Measurements from ENCODE around the gene MMP24OS.

- no peak for TF ChIP-seq FOXM1 (IDR thresholded peaks at IDR 0.05; ENCODE audit: borderline replicate concordance)
- TF ChIP-seq FOXA1 (IDR thresholded peaks at IDR 0.05): no peak
- no peak for TF ChIP-seq SP1 (IDR thresholded peaks at IDR 0.05)
- no peak for TF ChIP-seq NFRKB (IDR thresholded peaks at IDR 0.05)
- no peak for TF ChIP-seq ARNT (IDR thresholded peaks at IDR 0.05)
- no peak for TF ChIP-seq ELF4 (IDR thresholded peaks at IDR 0.05)
- TF ChIP-seq HDGF (IDR thresholded peaks at IDR 0.05; ENCODE audit: borderline replicate concordance): no peak
- TF ChIP-seq FOXK2 (IDR thresholded peaks at IDR 0.05): no peak
- TF ChIP-seq CTBP1 (IDR thresholded peaks at IDR 0.05; ENCODE audit: borderline replicate concordance): no peak
- no peak for TF ChIP-seq ZNF384 (IDR thresholded peaks at IDR 0.05)
- TF ChIP-seq LEF1 (IDR thresholded peaks at IDR 0.05; ENCODE audit: borderline replicate concordance): no peak
- no peak for TF ChIP-seq L3MBTL2 (conservative IDR thresholded peaks at IDR 0.05)
- no peak for TF ChIP-seq SUZ12 (IDR thresholded peaks at IDR 0.05)
Measured at GRCh38 chr20:35248641-35249475, 29.1 kb downstream of the MMP24OS start.

Data from HEK293T (cell line).